ENCODE measurements around the gene SORBS1.

DNA sequence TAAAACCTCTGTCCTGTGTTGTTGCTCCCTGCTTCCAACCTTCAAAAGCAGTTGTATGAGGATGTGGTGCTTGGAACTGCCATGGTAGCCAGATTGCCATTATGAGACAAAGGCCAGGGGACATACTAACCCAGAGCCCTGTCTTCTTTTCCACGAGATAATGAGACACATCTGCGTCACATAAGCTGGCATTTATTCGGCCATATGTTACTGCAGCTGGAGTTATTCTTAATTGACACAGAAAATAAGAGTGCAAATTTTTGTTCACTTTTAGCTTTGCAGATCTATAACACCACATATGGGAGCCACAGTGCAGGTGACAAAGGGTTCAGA is 254.9 kb downstream of the SORBS1 start:
- TF ChIP-seq POLR2A (IDR thresholded peaks at IDR 0.05; ENCODE audit: low read length) (no peak), GATA1 (IDR thresholded peaks at IDR 0.05; ENCODE audit: low read depth, low read length) (no peak)
